ENCODE data around the gene SREK1IP1.

- TF ChIP-seq ATF3 (CRISPR knock-in tag; IDR thresholded peaks at IDR 0.05) = no peak
- TF ChIP-seq, protein P1, sequence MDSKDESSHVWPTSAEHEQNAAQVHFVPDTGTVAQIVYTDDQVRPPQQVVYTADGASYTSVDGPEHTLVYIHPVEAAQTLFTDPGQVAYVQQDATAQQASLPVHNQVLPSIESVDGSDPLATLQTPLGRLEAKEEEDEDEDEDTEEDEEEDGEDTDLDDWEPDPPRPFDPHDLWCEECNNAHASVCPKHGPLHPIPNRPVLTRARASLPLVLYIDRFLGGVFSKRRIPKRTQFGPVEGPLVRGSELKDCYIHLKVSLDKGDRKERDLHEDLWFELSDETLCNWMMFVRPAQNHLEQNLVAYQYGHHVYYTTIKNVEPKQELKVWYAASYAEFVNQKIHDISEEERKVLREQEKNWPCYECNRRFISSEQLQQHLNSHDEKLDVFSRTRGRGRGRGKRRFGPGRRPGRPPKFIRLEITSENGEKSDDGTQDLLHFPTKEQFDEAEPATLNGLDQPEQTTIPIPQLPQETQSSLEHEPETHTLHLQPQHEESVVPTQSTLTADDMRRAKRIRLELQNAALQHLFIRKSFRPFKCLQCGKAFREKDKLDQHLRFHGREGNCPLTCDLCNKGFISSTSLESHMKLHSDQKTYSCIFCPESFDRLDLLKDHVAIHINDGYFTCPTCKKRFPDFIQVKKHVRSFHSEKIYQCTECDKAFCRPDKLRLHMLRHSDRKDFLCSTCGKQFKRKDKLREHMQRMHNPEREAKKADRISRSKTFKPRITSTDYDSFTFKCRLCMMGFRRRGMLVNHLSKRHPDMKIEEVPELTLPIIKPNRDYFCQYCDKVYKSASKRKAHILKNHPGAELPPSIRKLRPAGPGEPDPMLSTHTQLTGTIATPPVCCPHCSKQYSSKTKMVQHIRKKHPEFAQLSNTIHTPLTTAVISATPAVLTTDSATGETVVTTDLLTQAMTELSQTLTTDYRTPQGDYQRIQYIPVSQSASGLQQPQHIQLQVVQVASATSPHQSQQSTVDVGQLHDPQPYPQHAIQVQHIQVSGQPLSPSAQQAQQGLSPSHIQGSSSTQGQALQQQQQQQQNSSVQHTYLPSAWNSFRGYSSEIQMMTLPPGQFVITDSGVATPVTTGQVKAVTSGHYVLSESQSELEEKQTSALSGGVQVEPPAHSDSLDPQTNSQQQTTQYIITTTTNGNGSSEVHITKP (CRISPR knock-in tag; IDR thresholded peaks at IDR 0.05; ENCODE audit: low read depth) = no peak
- TF ChIP-seq CTCF (CRISPR knock-in tag; IDR thresholded peaks at IDR 0.05) = no peak
- no peak for TF ChIP-seq EZH2 (conservative IDR thresholded peaks at IDR 0.05; ENCODE audit: low read depth, low read length)
- TF ChIP-seq, protein P2, sequence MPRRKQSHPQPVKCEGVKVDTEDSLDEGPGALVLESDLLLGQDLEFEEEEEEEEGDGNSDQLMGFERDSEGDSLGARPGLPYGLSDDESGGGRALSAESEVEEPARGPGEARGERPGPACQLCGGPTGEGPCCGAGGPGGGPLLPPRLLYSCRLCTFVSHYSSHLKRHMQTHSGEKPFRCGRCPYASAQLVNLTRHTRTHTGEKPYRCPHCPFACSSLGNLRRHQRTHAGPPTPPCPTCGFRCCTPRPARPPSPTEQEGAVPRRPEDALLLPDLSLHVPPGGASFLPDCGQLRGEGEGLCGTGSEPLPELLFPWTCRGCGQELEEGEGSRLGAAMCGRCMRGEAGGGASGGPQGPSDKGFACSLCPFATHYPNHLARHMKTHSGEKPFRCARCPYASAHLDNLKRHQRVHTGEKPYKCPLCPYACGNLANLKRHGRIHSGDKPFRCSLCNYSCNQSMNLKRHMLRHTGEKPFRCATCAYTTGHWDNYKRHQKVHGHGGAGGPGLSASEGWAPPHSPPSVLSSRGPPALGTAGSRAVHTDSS (CRISPR knock-in tag; conservative IDR thresholded peaks at IDR 0.05) = no peak
Measured at GRCh38 chr5:64670277-64670676, 98.2 kb downstream of the SREK1IP1 start.
